Heart right ventricle (tissue), 16 donors: ENCODE measurements around the gene WWOX. TPM values are rescaled to one million over a fixed set of nuclear protein-coding genes. Genes with fewer than 3 reads are reported as not detected.

Experiments
- ATAC-seq, 8 donors: fragments of 200-7000 bp; cut with Tn5 transposase; one replicate each; pipeline ENCODE4 v1.9.1; 2020; ENCODE audit warnings: mild to moderate bottlenecking in 8 of 8, moderate library complexity in 8 of 8, moderate number of reproducible peaks in 1 of 8
- DNase-seq, 2 donors: peaks; one replicate each; pipeline ENCODE4 v3.0.0-alpha.2; 2020
- H3K27ac ChIP-seq, 10 donors: fragments of 200-600 bp; sonication (generic) in 2 of 10; one replicate each; pipeline versions ENCODE4 v1.5.0 to v1.8.0; 2020 to 2022; ENCODE audit warnings: mild to moderate bottlenecking in 3 of 10
- H3K27me3 ChIP-seq, 7 donors: fragments of 200-600 bp; one replicate each; pipeline ENCODE4 v1.8.0; 2021 to 2022; ENCODE audit warnings: mild to moderate bottlenecking in 2 of 7
- H3K36me3 ChIP-seq, 9 donors: fragments of 200-600 bp; sonication (generic) in 1 of 9; one replicate each; pipeline versions ENCODE4 v1.5.0 to v1.8.0; 2020 to 2022; ENCODE audit warnings: mild to moderate bottlenecking in 2 of 9
- H3K4me1 ChIP-seq, 9 donors: fragments of 200-600 bp; sonication (generic) in 1 of 9; one replicate each; pipeline versions ENCODE4 v1.5.0 to v1.8.0; 2020 to 2022; ENCODE audit warnings: mild to moderate bottlenecking in 4 of 9
- H3K4me3 ChIP-seq, 10 donors: fragments of 200-600 bp; sonication (generic) in 2 of 10; one replicate each; pipeline versions ENCODE4 v1.5.0 to v1.8.0; 2020 to 2022; ENCODE audit warnings: mild to moderate bottlenecking in 7 of 10, moderate library complexity in 2 of 10
- H3K9me3 ChIP-seq, 11 donors: fragments of 200-600 bp in 10 of 11; sonication (generic) in 2 of 11; one replicate each; pipeline versions ENCODE4 v1.5.0 to v1.8.0; 2013 to 2022; ENCODE audit warnings: mild to moderate bottlenecking in 2 of 11, control low read depth in 1 of 11, moderate library complexity in 1 of 11
- WGBS, 2 donors: extraction: QIAGEN DNeasy Blood & Tissue Kit; methylation state at CpG; one replicate each; pipeline ENCODE4 v1.1.7; 2013; ENCODE audit warnings: inconsistent platforms in 1 of 2; 5-methylcytosine and 5-hydroxymethylcytosine counted together
- intact Hi-C, 10 donors: fragments of 100-400 bp; cut with DNase I; formaldehyde crosslinking; loops; one replicate each; pipeline versions ENCODE4 v1.11.1 to v1.14.2; 2022
- polyA plus RNA-seq, 2 donors: library from polyadenylated mRNA; stranded (reverse); fragments of 200-250 nt; gene quantifications; one replicate each; pipeline ENCODE4 v1.2.3, GENCODE V29; 2013
- total RNA-seq, 10 donors: library from RNA; stranded (reverse); fragmentation: NEBNext Ultra II Directional in 3 of 10; extraction: Animal tissue kit (Norgen Biotek cat#: 25700) in 3 of 10; gene quantifications; one replicate each; pipeline versions ENCODE4 v1.2.1 to v1.2.4, GENCODE V29; 2021 to 2023
- TF ChIP-seq, protein P1 (sequence below), 9 donors: fragments of 200-600 bp; sonication (generic) in 2 of 9; IDR thresholded peaks; one replicate each; pipeline versions ENCODE4 v1.5.0 to v1.8.0; 2021 to 2022; ENCODE audit warnings: antibody characterized with exemption in 9 of 9, mild to moderate bottlenecking in 5 of 9, moderate library complexity in 1 of 9
- donor health status: Arrhythmogenic right ventricular cardiomyopathy.
- donor health status: ischemic (EF 13 %, LVEDD 7.1; RV severe dilation, severe dysfunction).
- donor health status: healthy with polysubstance abuse.
- donor health status: DM: no; HTN: yes; CAD: no.
- donor health status: DM: no; HTN: no; CAD: no.
- donor health status: ischemic (EF 25% LVEDD 6.9; RV normal size, moderate dysfunction).
- donor health status: ischemic (EF 25% LVEDD 5.7; RV mildly dilated, moderate dysfunction).
- donor health status: healthy.
- donor health status: DM: yes; HTN: yes; CAD: no.
- donor health status: Ischemic cardiomyopathy.
- donor health status: ischemic (EF 35%, LVEDD 5.7; RV mildly dilated, moderate dysfunction).
- donor health status: nonischemic (EF 11% LVEDD 7.7; RV severe dilation, severe dysfunction).
- donor health status: DM: yes; HTN: yes; CAD: no.
- donor health status: PGD.
- donor health status: ischemic (EF 29% LVEDD 5.4; RV normal size, mild dysfunction).
- donor health status: nonischemic (EF 23%, LVEDD 6.1; RV moderate dilation, normal function).

The WWOX gene
- total and polyA plus RNA-seq, 12 donors = 4.9 to 15.0 (median 9.9) TPM

GRCh38 chr16:78480588-78480987 lies 381.1 kb downstream of the WWOX start:
- intact Hi-C loops = no loop called here
- no peak overlapping the region for H3K27ac ChIP-seq
- no peak for DNase-seq
- H3K36me3 ChIP-seq = no peaks in the 10 kb centered on the region
- no peak for ATAC-seq
- no peaks in the 10 kb centered on the region for H3K4me1 ChIP-seq
- no peaks in the 10 kb centered on the region for H3K27me3 ChIP-seq
- TF ChIP-seq, protein P1, sequence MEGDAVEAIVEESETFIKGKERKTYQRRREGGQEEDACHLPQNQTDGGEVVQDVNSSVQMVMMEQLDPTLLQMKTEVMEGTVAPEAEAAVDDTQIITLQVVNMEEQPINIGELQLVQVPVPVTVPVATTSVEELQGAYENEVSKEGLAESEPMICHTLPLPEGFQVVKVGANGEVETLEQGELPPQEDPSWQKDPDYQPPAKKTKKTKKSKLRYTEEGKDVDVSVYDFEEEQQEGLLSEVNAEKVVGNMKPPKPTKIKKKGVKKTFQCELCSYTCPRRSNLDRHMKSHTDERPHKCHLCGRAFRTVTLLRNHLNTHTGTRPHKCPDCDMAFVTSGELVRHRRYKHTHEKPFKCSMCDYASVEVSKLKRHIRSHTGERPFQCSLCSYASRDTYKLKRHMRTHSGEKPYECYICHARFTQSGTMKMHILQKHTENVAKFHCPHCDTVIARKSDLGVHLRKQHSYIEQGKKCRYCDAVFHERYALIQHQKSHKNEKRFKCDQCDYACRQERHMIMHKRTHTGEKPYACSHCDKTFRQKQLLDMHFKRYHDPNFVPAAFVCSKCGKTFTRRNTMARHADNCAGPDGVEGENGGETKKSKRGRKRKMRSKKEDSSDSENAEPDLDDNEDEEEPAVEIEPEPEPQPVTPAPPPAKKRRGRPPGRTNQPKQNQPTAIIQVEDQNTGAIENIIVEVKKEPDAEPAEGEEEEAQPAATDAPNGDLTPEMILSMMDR (IDR thresholded peaks at IDR 0.05) = no peak
- H3K4me3 ChIP-seq = no peak overlapping the region
- 75 to 95% methylated on average over 2 of the region's 2 CpGs for WGBS, 2 donors
- no peaks in the 10 kb centered on the region for H3K9me3 ChIP-seq

DNA sequence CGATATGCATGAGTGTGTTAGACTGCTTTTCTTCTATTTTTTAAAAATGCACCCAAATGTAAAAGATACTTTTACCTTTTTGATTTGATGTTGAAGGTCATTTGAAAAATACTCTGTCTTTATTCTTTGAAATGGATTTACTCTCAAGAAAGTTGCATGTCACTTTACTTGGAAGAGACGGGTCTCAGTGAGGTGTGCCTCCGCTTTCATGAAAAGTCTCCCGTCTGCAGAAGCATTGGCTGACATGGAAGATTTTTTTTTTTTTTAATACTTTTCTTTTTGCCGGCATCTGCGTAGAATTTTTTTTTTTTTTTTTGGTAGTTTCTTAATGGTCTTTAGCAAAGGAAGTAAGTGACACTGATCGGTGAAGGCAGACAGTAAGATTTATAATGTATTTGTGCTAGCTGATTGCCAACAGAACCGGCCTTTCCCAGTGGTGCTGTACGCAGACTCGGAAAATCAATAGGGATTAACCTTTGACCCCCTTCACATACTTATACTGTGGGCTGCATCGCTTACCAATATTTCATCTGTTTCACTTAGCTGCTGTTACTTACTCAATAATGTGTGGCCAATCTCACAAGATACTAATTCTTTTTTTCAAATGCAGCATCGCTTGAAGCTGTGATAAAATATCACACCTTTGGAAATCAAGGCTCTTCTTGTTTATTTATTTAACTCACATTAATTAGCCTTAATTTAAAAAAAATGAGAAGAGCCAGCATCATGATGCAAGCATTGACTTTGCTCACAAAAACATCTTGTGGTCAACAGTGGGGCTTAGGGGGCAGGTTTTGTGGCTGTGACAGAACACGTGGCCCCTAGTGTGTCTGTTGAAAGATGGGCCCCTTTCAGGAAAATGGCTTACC lies 383.9 kb downstream of the WWOX start:
- TF ChIP-seq, protein P1 (IDR thresholded peaks at IDR 0.05) = no peak
- no peak overlapping the region for H3K4me3 ChIP-seq
- H3K27me3 ChIP-seq = no peaks in the 10 kb centered on the region
- ATAC-seq (no peak), DNase-seq (no peak)
- no peaks in the 10 kb centered on the region for H3K36me3 ChIP-seq
- no peak overlapping the region for H3K27ac ChIP-seq
- WGBS, 2 donors = 95 to 96% methylated on average over 13 of the region's 13 CpGs
- intact Hi-C loops = no loop called here
- H3K4me1 ChIP-seq = no peaks in the 10 kb centered on the region
- no peaks in the 10 kb centered on the region for H3K9me3 ChIP-seq

GRCh38 chr16:78484509-78485058 lies 385.1 kb downstream of the WWOX start:
- Histone ChIP-seq H3K4me1 (peaks cover 0 to 8% (median 5%) of the 10 kb centered on the region in 9 donors), H3K27ac (no peak overlapping the region), H3K9me3 (no peaks in the 10 kb centered on the region), H3K27me3 (no peaks in the 10 kb centered on the region), H3K4me3 (no peak overlapping the region), H3K36me3 (no peaks in the 10 kb centered on the region)
- intact Hi-C loops = no loop called here
- ATAC-seq (no peak), DNase-seq (no peak)
- TF ChIP-seq, protein P1 (IDR thresholded peaks at IDR 0.05) = no peak
- WGBS, 2 donors = 92 to 94% methylated on average over 9 of the region's 9 CpGs

- WGBS, 2 donors = 85 to 92% methylated on average over 15 of the region's 15 CpGs
- no peak overlapping the region for H3K27ac ChIP-seq
- TF ChIP-seq, protein P1 (IDR thresholded peaks at IDR 0.05) = no peak
- intact Hi-C loops = no loop called here
- DNase-seq (no peak), ATAC-seq (no peak)
- H3K4me3 ChIP-seq = no peak overlapping the region
- no peaks in the 10 kb centered on the region for H3K27me3 ChIP-seq
- H3K36me3 ChIP-seq = no peaks in the 10 kb centered on the region
- H3K4me1 ChIP-seq = peaks cover 0 to 14% (median 10%) of the 10 kb centered on the region in 9 donors
- no peaks in the 10 kb centered on the region for H3K9me3 ChIP-seq
Measured at GRCh38 chr16:78485188-78485916, 385.9 kb downstream of the WWOX start.
